Adrenal gland (tissue), 5 donors: ENCODE data around the gene HAP1.

Source experiments
- CTCF ChIP-seq, 6 experiments: fragments of 450-650 bp in 4 of 6; fragments of 200-600 bp in 2 of 6; sonication (generic) in 1 of 6; IDR thresholded peaks; 1 replicate in 5 of 6; 2 replicates in 1 of 6; pipeline versions ENCODE4 v1.5.1 to v1.8.0; 2016 to 2021; ENCODE audit warnings: antibody characterized with exemption in 6 of 6, mild to moderate bottlenecking in 2 of 6, moderate library complexity in 1 of 6
- POLR2A ChIP-seq, 2 donors: fragments of 450-650 bp; IDR thresholded peaks; one replicate each; pipeline ENCODE4 v1.6.1; 2017; ENCODE audit warnings: antibody characterized with exemption in 2 of 2, mild to moderate bottlenecking in 2 of 2, moderate library complexity in 1 of 2
- donor health status: DM: no; HTN: no; CAD: no.

- TF ChIP-seq CTCF (IDR thresholded peaks at IDR 0.05) (no peak), POLR2A (IDR thresholded peaks at IDR 0.05) (no peak)
Measured at GRCh38 chr17:41773190-41773588, 38.7 kb upstream of the HAP1 start.
